Calu3 (cell line): ENCODE data around the gene TDRD9. TPM values are rescaled to one million over a fixed set of nuclear protein-coding genes. Genes with fewer than 3 reads are reported as not detected.

ENCODE experiments used
- BruUV-seq: library from RNA; stranded (reverse); fragments of 400-500 nt; replicated peaks from 2 replicates; lab custom pipeline; 2021; lab: Mats Ljungman, UMichigan
- CTCF ChIA-PET: fragments of 300-600 bp; sonication (Branson Sonifier 250); formaldehyde crosslinking; loops from one replicate; lab custom pipeline; 2022; ENCODE audit warnings: antibody characterized with exemption; lab: Charles Lee
- DNase-seq: peaks from one replicate; pipeline ENCODE4 v3.0.0; 2022
- H3K27ac Mint-ChIP-seq: one replicate; pipeline ENCODE4 v1.8.0; 2022; ENCODE audit warnings: mixed read lengths; ENCODE audit not compliant: unreplicated experiment
- H3K27me3 Mint-ChIP-seq: one replicate; pipeline ENCODE4 v1.8.0; 2022; ENCODE audit warnings: mixed read lengths; ENCODE audit not compliant: unreplicated experiment
- H3K36me3 Mint-ChIP-seq: one replicate; pipeline ENCODE4 v1.8.0; 2022; ENCODE audit warnings: mild to moderate bottlenecking, moderate library complexity, mixed read lengths; ENCODE audit not compliant: insufficient read depth, unreplicated experiment
- H3K4me1 Mint-ChIP-seq: one replicate; pipeline ENCODE4 v1.8.0; 2022; ENCODE audit warnings: mild to moderate bottlenecking, low read depth, mixed read lengths; ENCODE audit not compliant: unreplicated experiment
- H3K4me3 Mint-ChIP-seq: one replicate; pipeline ENCODE4 v1.8.0; 2022; ENCODE audit warnings: mild to moderate bottlenecking, low read depth, moderate library complexity, mixed read lengths; ENCODE audit not compliant: unreplicated experiment
- H3K9me3 Mint-ChIP-seq: one replicate; pipeline ENCODE4 v1.8.0; 2022; ENCODE audit warnings: low read depth, mixed read lengths; ENCODE audit not compliant: unreplicated experiment
- intact Hi-C: fragments of 100-400 bp; cut with micrococcal nuclease; formaldehyde crosslinking; loops from one replicate; pipeline ENCODE4 v1.10.0; 2022; ENCODE audit not compliant: unreplicated experiment
- total RNA-seq: library from RNA; stranded (reverse); gene quantifications from 2 replicates; pipeline ENCODE4 v1.2.3, GENCODE V29; 2022
- TF ChIP-seq, protein P1 (sequence below): fragments of 200-600 bp; IDR thresholded peaks from one replicate; pipeline ENCODE4 v1.8.0; 2022; ENCODE audit warnings: antibody characterized with exemption; ENCODE audit not compliant: unreplicated experiment

Gene TDRD9
- total RNA-seq, 1 experiment from 2014 or later = not detected

DNA sequence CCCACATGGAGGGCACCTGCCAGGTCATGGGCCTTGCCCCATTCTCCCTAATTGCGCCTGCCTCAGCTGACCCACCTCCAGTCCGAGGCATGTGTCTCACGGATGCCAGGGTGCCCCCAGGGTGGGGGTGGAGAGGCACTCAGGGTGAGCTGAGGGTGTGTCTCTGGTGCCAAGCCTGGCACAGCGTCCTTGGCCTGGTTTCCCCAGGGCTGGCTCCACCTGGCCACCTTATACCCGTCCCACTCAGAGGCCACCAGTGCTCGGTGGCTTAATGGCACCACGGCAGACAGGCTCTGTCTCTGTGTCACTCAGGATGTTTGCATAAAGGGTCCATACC is 33.6 kb upstream of the TDRD9 start:
- peaks cover 4% of the 10 kb centered on the region for H3K9me3 Mint-ChIP-seq
- H3K27ac Mint-ChIP-seq = no peak overlapping the region
- H3K36me3 Mint-ChIP-seq = no peaks in the 10 kb centered on the region
- H3K27me3 Mint-ChIP-seq = no peaks in the 10 kb centered on the region
- TF ChIP-seq, protein P1, sequence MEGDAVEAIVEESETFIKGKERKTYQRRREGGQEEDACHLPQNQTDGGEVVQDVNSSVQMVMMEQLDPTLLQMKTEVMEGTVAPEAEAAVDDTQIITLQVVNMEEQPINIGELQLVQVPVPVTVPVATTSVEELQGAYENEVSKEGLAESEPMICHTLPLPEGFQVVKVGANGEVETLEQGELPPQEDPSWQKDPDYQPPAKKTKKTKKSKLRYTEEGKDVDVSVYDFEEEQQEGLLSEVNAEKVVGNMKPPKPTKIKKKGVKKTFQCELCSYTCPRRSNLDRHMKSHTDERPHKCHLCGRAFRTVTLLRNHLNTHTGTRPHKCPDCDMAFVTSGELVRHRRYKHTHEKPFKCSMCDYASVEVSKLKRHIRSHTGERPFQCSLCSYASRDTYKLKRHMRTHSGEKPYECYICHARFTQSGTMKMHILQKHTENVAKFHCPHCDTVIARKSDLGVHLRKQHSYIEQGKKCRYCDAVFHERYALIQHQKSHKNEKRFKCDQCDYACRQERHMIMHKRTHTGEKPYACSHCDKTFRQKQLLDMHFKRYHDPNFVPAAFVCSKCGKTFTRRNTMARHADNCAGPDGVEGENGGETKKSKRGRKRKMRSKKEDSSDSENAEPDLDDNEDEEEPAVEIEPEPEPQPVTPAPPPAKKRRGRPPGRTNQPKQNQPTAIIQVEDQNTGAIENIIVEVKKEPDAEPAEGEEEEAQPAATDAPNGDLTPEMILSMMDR = no peak
- CTCF ChIA-PET = no interaction called here
- intact Hi-C loops = no loop called here
- H3K4me3 Mint-ChIP-seq = no peak overlapping the region
- DNase-seq = no peak
- BruUV-seq = no TSS peak
- H3K4me1 Mint-ChIP-seq = peaks cover 33% of the 10 kb centered on the region

- H3K4me3 Mint-ChIP-seq = no peak overlapping the region
- peaks cover 4% of the 10 kb centered on the region for H3K9me3 Mint-ChIP-seq
- TF ChIP-seq, protein P1 = no peak
- no peaks in the 10 kb centered on the region for H3K36me3 Mint-ChIP-seq
- intact Hi-C loops = no loop called here
- peaks cover 28% of the 10 kb centered on the region for H3K4me1 Mint-ChIP-seq
- no peak for DNase-seq
- BruUV-seq = no TSS peak
- H3K27ac Mint-ChIP-seq = peak overlapping the region; percentile 6
- CTCF ChIA-PET = interaction anchor here (0.5 to 1.0 kb wide), 3 partner anchors 16 to 179 kb away, joined by 3 to 4 read pairs (median 4); no protein-coding TSS in a partner anchor
- H3K27me3 Mint-ChIP-seq = no peaks in the 10 kb centered on the region
These were observed 31.7 kb upstream of the TDRD9 start for GRCh38 chr14:103896578-103896977.

DNA sequence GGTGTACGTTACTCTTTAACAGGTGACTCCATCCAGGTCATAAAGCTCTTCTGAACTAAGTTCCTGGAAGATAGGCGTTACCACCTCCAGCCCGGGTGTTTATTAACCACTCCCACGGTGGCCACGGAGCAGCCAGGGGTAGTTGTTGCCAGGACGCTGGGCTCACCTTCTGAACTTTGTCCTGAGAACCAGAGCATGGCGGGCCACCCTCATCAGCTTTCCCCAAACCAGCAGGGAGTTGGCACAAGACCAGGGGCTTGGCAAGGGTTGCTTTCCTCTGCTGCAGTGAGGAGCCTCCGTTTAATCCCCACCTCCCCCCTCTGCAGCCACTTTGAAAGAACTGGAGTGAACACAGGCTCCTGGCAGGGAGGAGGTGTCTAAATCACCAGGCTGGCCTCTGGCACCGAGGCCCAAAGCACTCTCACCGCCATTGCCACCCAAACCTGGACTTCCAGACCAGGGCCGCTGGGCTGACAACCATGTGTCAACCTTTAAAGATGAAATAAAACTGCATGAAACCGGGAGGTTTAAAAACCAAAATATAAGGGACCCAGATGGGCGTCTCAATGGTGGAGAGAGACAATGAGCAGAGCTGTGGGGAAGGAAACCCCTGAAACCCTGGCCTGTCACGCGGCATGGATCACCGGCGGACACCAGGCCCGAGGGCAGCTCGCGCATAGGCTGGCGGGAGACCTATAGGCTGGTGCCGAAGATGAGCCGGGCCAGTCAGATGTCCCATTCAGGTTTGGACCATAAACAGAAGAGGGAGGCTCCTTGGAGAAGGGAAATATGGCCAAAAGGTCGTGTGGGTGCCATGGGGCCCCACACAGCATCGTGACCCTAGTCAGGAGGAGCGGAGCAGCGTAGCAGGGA is 30.9 kb upstream of the TDRD9 start:
- peak; percentile 51 for DNase-seq
- BruUV-seq = no TSS peak
- Mint-ChIP-seq H3K36me3 (no peaks in the 10 kb centered on the region), H3K4me1 (peaks cover 25% of the 10 kb centered on the region), H3K9me3 (peaks cover 4% of the 10 kb centered on the region), H3K27ac (no peak overlapping the region), H3K4me3 (no peak overlapping the region), H3K27me3 (no peaks in the 10 kb centered on the region)
- TF ChIP-seq, protein P1 = no peak
- CTCF ChIA-PET = interaction anchor here (0.7 to 1.8 kb wide), 3 partner anchors 17 to 178 kb away, joined by 4 to 6 read pairs (median 4); no protein-coding TSS in a partner anchor
- intact Hi-C loops = no loop called here

- H3K9me3 Mint-ChIP-seq = peaks cover 4% of the 10 kb centered on the region
- no peak overlapping the region for H3K4me3 Mint-ChIP-seq
- H3K4me1 Mint-ChIP-seq = peaks cover 25% of the 10 kb centered on the region
- TF ChIP-seq, protein P1 = no peak
- intact Hi-C loops = no loop called here
- BruUV-seq = no TSS peak
- no peak overlapping the region for H3K27ac Mint-ChIP-seq
- CTCF ChIA-PET = interaction anchor here (1.8 kb wide), 1 partner anchor 90 kb away, joined by 6 read pairs; no protein-coding TSS in a partner anchor
- H3K27me3 Mint-ChIP-seq = no peaks in the 10 kb centered on the region
- DNase-seq = no peak
- no peaks in the 10 kb centered on the region for H3K36me3 Mint-ChIP-seq
These were observed 30.1 kb upstream of the TDRD9 start for GRCh38 chr14:103898204-103898603.
